Type B pancreatic cell (in vitro differentiated cells): ENCODE results near the gene RPL14. TPM values are rescaled to one million over a fixed set of nuclear protein-coding genes. Genes with fewer than 3 reads are reported as not detected.
A peak's percentile ranks its signal among the peaks of the same experiment; 100 is the strongest.

Experiments used
- DNase-seq: peaks from one replicate; pipeline ENCODE4 v3.0.0; 2021; ENCODE audit warnings: mixed read lengths; ENCODE audit not compliant: unreplicated experiment; ENCODE audit errors: extremely low spot score
- H3K27ac Mint-ChIP-seq: 2 replicates; pipeline ENCODE4 v1.8.0; 2021; ENCODE audit warnings: mild to moderate bottlenecking, mixed read lengths
- H3K27me3 Mint-ChIP-seq: 2 replicates; pipeline ENCODE4 v1.8.0; 2021; ENCODE audit warnings: mixed read lengths
- H3K36me3 Mint-ChIP-seq: 2 replicates; pipeline ENCODE4 v1.8.0; 2021; ENCODE audit warnings: mixed read lengths
- H3K4me1 Mint-ChIP-seq: one replicate; pipeline ENCODE4 v1.8.0; 2021; ENCODE audit warnings: mixed read lengths; ENCODE audit not compliant: unreplicated experiment
- H3K4me3 Mint-ChIP-seq: 2 replicates; pipeline ENCODE4 v1.8.0; 2021; ENCODE audit warnings: mild to moderate bottlenecking, mixed read lengths
- H3K9me3 Mint-ChIP-seq: 2 replicates; pipeline ENCODE4 v1.8.0; 2021; ENCODE audit warnings: mixed read lengths
- long read RNA-seq: library from polyadenylated mRNA; unstranded; transcript quantifications from one replicate; pipeline ENCODE4 v2.0.0, GENCODE V29; 2020
- total RNA-seq: library from RNA; stranded (reverse); gene quantifications from 2 replicates; pipeline ENCODE4 v1.2.1, GENCODE V29; 2021; ENCODE audit warnings: low replicate concordance
- TF ChIP-seq, protein P1 (sequence below): fragments of 200-600 bp; sonication (generic); conservative IDR thresholded peaks from 2 replicates; pipeline ENCODE4 v1.5.0; 2021; ENCODE audit warnings: antibody characterized with exemption, mild to moderate bottlenecking

The RPL14 gene
- 2,109 and 2,207 TPM in 2 replicates for total RNA-seq
- long read RNA-seq, full-length matches to known transcripts: 682 of 700 reads
- long read RNA-seq, partial matches to known transcripts: 11 of 700 reads
- long read RNA-seq, other reads (novel, unspliced or antisense): 7 of 700 reads

DNA sequence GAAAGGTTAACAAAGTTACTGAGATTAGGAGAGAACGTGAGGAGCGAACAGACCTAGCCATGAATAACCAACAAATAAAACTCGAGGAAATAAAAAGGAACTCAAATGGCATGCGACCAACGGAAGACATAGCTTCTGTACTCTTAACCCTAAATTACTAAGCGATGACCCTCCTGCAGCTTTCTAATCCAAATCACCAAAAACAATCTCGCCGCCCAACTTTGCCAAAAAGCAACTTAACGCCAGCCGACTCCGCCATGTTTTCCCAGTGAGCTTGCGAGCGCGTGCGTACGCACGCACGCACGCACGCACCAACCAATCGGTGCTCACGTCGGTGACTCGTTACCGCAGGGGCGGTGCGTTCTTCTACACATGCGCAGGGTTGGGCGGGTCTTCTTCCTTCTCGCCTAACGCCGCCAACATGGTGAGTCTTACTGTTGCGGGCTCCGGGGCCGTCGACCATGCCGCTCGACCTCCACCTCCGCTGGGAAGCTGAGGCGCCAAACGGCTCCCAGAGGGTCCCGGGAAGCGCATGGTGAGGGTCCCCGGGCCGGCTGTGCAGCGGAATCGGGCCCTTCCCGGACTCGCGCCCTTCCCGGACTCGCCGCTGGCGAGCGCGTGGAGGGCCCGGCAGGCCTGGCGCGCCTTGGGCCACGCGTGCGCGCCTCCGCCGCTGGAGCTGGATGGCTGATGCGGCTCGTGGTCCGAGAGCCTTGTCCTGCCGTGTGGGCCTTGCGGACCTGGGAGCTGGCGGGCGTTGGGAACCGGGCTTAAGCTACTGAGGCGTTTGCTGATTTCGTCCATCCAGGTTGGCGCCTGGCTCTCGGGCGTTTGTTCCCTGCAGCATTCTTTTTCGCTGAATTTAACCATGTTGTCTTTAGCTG lies at the start of gene RPL14:
Gene RPL14, plus strand, starts transcription at position 400 of the 884 bp plus-strand sequence. Its CDS starts 133 bp downstream, at position 533.
- TF ChIP-seq, protein P1, sequence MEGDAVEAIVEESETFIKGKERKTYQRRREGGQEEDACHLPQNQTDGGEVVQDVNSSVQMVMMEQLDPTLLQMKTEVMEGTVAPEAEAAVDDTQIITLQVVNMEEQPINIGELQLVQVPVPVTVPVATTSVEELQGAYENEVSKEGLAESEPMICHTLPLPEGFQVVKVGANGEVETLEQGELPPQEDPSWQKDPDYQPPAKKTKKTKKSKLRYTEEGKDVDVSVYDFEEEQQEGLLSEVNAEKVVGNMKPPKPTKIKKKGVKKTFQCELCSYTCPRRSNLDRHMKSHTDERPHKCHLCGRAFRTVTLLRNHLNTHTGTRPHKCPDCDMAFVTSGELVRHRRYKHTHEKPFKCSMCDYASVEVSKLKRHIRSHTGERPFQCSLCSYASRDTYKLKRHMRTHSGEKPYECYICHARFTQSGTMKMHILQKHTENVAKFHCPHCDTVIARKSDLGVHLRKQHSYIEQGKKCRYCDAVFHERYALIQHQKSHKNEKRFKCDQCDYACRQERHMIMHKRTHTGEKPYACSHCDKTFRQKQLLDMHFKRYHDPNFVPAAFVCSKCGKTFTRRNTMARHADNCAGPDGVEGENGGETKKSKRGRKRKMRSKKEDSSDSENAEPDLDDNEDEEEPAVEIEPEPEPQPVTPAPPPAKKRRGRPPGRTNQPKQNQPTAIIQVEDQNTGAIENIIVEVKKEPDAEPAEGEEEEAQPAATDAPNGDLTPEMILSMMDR: no peak
- H3K4me1 Mint-ChIP-seq: peaks cover 33% of the 10 kb centered on the region
- H3K36me3 Mint-ChIP-seq: peaks cover 30% of the 10 kb centered on the region
- H3K27me3 Mint-ChIP-seq: no peaks in the 10 kb centered on the region
- no peaks in the 10 kb centered on the region for H3K9me3 Mint-ChIP-seq
- peak within 1 kb of the TSS; percentile 97 for H3K27ac Mint-ChIP-seq
- peak; percentile 92 for DNase-seq
- peak within 1 kb of the TSS; percentile 99 for H3K4me3 Mint-ChIP-seq

DNA sequence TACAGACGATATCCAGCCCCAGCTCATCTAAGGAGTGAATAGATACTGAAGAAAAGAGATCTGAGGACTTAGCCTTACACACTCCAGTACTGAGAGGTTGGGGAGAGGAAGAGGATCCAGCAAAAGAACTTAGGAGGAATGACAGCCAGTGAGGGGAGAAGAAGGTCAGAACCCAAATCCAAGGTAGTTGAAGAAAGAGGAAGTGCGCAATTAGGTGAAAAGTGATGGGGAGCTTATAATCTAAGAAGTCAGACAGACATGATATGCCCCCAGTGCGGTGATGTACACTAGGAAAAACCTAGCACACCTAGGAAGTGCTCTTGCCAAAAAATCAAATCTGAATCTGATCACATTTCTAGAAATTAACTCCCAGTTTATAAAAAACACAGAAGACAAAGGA lies 49.5 kb upstream of the RPL14 start:
- Mint-ChIP-seq H3K9me3 (no peaks in the 10 kb centered on the region), H3K27ac (no peak overlapping the region), H3K4me1 (no peaks in the 10 kb centered on the region), H3K36me3 (no peaks in the 10 kb centered on the region), H3K4me3 (no peak overlapping the region), H3K27me3 (no peaks in the 10 kb centered on the region)
- no peak for DNase-seq
- TF ChIP-seq, protein P1: no peak

DNA sequence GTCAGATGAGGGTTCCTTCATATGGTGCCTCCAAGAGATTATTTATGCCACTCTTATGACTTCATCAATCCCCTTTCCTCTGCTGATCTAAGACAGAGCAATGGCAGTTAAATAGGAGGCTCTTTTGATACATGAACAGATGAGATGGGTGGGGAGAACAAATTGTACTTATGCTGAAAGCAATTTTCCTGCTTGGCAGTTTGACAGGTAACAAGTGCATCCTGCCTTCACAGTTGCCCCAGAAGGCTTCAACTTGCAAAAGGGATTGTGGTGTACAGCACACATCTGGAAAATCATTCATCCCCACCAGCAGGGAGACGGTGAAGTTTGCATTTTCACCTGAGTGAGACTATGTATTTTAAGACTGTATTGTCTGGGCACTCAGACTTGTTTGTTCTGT lies 42.9 kb upstream of the RPL14 start:
- DNase-seq: no peak
- Mint-ChIP-seq H3K9me3 (no peaks in the 10 kb centered on the region), H3K27ac (no peak overlapping the region), H3K27me3 (peaks cover 36% of the 10 kb centered on the region), H3K36me3 (no peaks in the 10 kb centered on the region), H3K4me3 (no peak overlapping the region), H3K4me1 (no peaks in the 10 kb centered on the region)
- TF ChIP-seq, protein P1: no peak

DNA sequence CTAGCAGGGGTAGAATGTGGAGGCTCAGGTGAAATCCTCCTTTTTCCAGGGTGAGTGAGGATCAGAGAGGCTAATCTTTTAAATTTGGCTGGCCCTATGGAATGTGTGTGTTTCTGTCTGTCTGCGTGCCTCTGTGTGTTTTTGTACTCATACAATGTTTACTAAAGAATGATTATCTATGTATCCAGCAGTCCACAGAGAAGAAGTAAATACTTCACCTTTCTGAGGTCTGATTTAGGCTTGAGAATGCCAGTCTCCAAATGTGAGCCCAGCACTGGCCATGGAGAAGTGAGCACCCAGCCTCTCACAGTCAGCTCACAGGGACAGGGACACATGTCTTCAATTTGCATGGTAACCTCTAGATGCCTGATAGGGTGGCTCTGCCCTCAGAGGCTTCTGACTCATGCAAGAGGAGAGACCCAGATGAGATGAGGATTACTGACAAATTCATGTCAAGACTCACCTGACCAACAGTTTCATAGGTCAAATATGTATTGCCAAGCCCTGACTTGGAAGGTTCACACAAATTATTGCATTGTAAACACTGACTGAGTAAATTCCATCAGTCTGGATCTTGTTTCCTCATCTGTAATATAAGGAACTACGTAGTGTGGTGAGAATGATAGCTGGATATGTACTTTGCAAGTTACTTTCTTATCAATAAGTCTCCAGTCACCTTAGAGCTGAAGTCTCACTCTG lies 39.1 kb upstream of the RPL14 start:
- H3K36me3 Mint-ChIP-seq: peaks cover 2% of the 10 kb centered on the region
- TF ChIP-seq, protein P1: no peak
- H3K4me1 Mint-ChIP-seq: no peaks in the 10 kb centered on the region
- H3K9me3 Mint-ChIP-seq: no peaks in the 10 kb centered on the region
- H3K27me3 Mint-ChIP-seq: peaks cover 36% of the 10 kb centered on the region
- H3K27ac Mint-ChIP-seq: no peak overlapping the region
- DNase-seq: no peak
- no peak overlapping the region for H3K4me3 Mint-ChIP-seq

DNA sequence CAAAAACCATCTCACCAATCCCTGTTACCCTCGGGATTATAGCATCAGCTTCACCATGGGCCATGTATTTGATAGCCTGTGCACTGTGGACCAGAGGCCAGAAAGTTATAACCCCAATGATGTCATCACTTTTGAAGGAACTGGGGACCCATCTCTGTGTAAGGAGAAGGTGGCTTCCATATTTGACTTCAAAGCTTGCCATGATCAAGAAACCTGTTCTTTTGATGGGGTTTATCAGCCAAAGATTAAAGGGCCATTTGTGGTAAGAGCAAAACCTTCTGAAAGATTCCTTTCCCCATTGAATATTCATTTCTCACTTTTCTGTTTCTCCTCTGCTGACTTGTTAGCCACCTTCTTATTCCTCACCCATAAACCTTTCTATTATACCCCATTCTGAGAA lies 34.3 kb upstream of the RPL14 start:
- H3K4me3 Mint-ChIP-seq: no peak overlapping the region
- TF ChIP-seq, protein P1: no peak
- H3K27me3 Mint-ChIP-seq: peaks cover 2% of the 10 kb centered on the region
- no peaks in the 10 kb centered on the region for H3K9me3 Mint-ChIP-seq
- H3K36me3 Mint-ChIP-seq: peaks cover 3% of the 10 kb centered on the region
- no peak for DNase-seq
- no peaks in the 10 kb centered on the region for H3K4me1 Mint-ChIP-seq
- H3K27ac Mint-ChIP-seq: no peak overlapping the region
